A549 (cell line): ENCODE data around the gene SNX5. TPM values are rescaled to one million over a fixed set of nuclear protein-coding genes. Genes with fewer than 3 reads are reported as not detected.

ENCODE experiments used
- ATAC-seq, 2 experiments: fragments of 200-7000 bp in 1 of 2; fragments of >200 bp in 1 of 2; cut with Nextera tagmentation in 1 of 2; cut with Tn5 transposase in 1 of 2; 3 replicates each; pipeline versions ENCODE4 v1.8.0 to v1.9.1; 2018 to 2020; ENCODE audit warnings: mild to moderate bottlenecking in 1 of 2, moderate library complexity in 1 of 2
- CTCF ChIA-PET: fragments of 300-600 bp; sonication (Branson Sonifier 250); formaldehyde crosslinking; extraction: SDS; loops from one replicate; lab custom pipeline; 2021; ENCODE audit warnings: antibody characterized with exemption, inconsistent platforms; lab: Yijun Ruan, JAX
- POLR2A ChIA-PET: fragments of 350-600 bp; formaldehyde crosslinking; extraction: SDS; loops from one replicate; lab custom pipeline; 2021; ENCODE audit warnings: antibody characterized with exemption, inconsistent platforms; lab: Yijun Ruan, JAX
- DNase-seq, 2 experiments: peaks; one replicate each; pipeline versions ENCODE4 v3.0.0 to v3.0.0-alpha.2; 2011 to 2016; ENCODE audit warnings: low read depth in 1 of 2, low spot score in 1 of 2
- FAIRE-seq: peaks from 2 replicates; lab custom pipeline; 2011; peaks lifted over from hg19 to GRCh38; lab: Jason Lieb, UNC
- H3K27ac ChIP-seq, 2 experiments: fragments of >200 bp; sonication (Bioruptor Twin); formaldehyde crosslinking; 3 replicates each; pipeline ENCODE4 v1.5.1; 2016 to 2017
- H3K4me1 ChIP-seq: fragments of >200 bp; sonication (Bioruptor Twin); formaldehyde crosslinking; 3 replicates; pipeline ENCODE4 v1.6.1; 2016
- H3K4me2 ChIP-seq: fragments of >200 bp; sonication (Bioruptor Twin); formaldehyde crosslinking; 3 replicates; pipeline ENCODE4 v1.6.1; 2016
- H3K4me3 ChIP-seq: fragments of >200 bp; sonication (Bioruptor Twin); formaldehyde crosslinking; 3 replicates; pipeline ENCODE4 v1.5.1; 2016
- H3K9me3 ChIP-seq: fragments of >200 bp; sonication (Bioruptor Twin); formaldehyde crosslinking; 3 replicates; pipeline ENCODE4 v1.6.1; 2016
- CBX2 ChIP-seq: fragments of 200-600 bp; sonication (generic); IDR thresholded peaks from 2 replicates; pipeline ENCODE4 v1.6.1; 2016; ENCODE audit warnings: low read depth, mild to moderate bottlenecking, borderline replicate concordance
- CBX8 ChIP-seq: fragments of 200-600 bp; sonication (generic); IDR thresholded peaks from 2 replicates; pipeline ENCODE4 v1.6.1; 2016
- CEBPB ChIP-seq, 2 experiments: fragments of >200 bp in 1 of 2; sonication (Bioruptor Twin) in 1 of 2; formaldehyde crosslinking in 1 of 2; IDR thresholded peaks; 2 replicates each; pipeline ENCODE4 v1.6.1; 2012 to 2016
- CHD2 ChIP-seq: fragments of 150-350 bp; IDR thresholded peaks from 2 replicates; pipeline ENCODE4 v1.6.1; 2014; ENCODE audit warnings: low read length; ENCODE audit not compliant: partially characterized antibody
- CHD4 ChIP-seq: fragments of 200-600 bp; sonication (generic); IDR thresholded peaks from 2 replicates; pipeline ENCODE4 v1.6.1; 2016; ENCODE audit warnings: antibody characterized with exemption, mild to moderate bottlenecking, borderline replicate concordance
- EHF ChIP-seq: fragments of 250-450 bp; sonication (Bioruptor Pico); IDR thresholded peaks from 2 replicates; pipeline ENCODE4 v1.5.0; 2020; ENCODE audit warnings: mild to moderate bottlenecking
- EP300 ChIP-seq, 2 experiments: fragments of >200 bp; sonication (Bioruptor Twin); formaldehyde crosslinking; IDR thresholded peaks; 2 replicates in 1 of 2; 3 replicates in 1 of 2; pipeline ENCODE4 v1.6.1; 2016 to 2017
- ESRRA ChIP-seq: fragments of 150-350 bp; IDR thresholded peaks from 2 replicates; pipeline ENCODE4 v1.6.1; 2014; ENCODE audit warnings: mild to moderate bottlenecking, low read length, borderline replicate concordance
- FOSB ChIP-seq: fragments of 250-450 bp; sonication (Bioruptor Pico); IDR thresholded peaks from 2 replicates; pipeline ENCODE4 v1.5.0; 2020; ENCODE audit warnings: mild to moderate bottlenecking, moderate library complexity
- FOXS1 ChIP-seq: fragments of 250-450 bp; sonication (Bioruptor Pico); IDR thresholded peaks from 2 replicates; pipeline ENCODE4 v1.5.0; 2020; ENCODE audit warnings: mild to moderate bottlenecking, moderate library complexity
- GATA3 ChIP-seq: IDR thresholded peaks from 2 replicates; pipeline ENCODE4 v1.6.1; 2012; ENCODE audit warnings: borderline replicate concordance
- HOXA7 ChIP-seq: fragments of 250-450 bp; sonication (Bioruptor Pico); IDR thresholded peaks from 2 replicates; pipeline ENCODE4 v1.5.0; 2020; ENCODE audit warnings: mild to moderate bottlenecking, moderate library complexity
- JUN ChIP-seq, 2 experiments: fragments of >200 bp; sonication (Bioruptor Twin); formaldehyde crosslinking; IDR thresholded peaks; 2 replicates in 1 of 2; 3 replicates in 1 of 2; pipeline ENCODE4 v1.6.1; 2016 to 2017
- KDM5A ChIP-seq: fragments of 200-600 bp; sonication (generic); IDR thresholded peaks from 2 replicates; pipeline ENCODE4 v1.6.1; 2016; ENCODE audit warnings: antibody characterized with exemption, mild to moderate bottlenecking
- MAFK ChIP-seq: fragments of 450-650 bp; IDR thresholded peaks from 2 replicates; pipeline ENCODE4 v1.6.1; 2014; ENCODE audit not compliant: partially characterized antibody
- MYC ChIP-seq: IDR thresholded peaks from 2 replicates; pipeline ENCODE4 v1.6.1; 2012; ENCODE audit warnings: mild to moderate bottlenecking, inconsistent platforms, low read length, improper control_type of control experiment, borderline replicate concordance
- NFE2L2 ChIP-seq: fragments of 150-350 bp; conservative IDR thresholded peaks from 2 replicates; pipeline ENCODE4 v1.6.1; 2014; ENCODE audit warnings: low read length
- NPAS2 ChIP-seq: fragments of 250-450 bp; sonication (Bioruptor Pico); IDR thresholded peaks from 2 replicates; pipeline ENCODE4 v1.8.0; 2022; ENCODE audit warnings: mild to moderate bottlenecking, moderate library complexity, borderline replicate concordance
- NR3C1 ChIP-seq: fragments of >200 bp; sonication (Bioruptor Twin); formaldehyde crosslinking; IDR thresholded peaks from 3 replicates; pipeline ENCODE4 v1.6.1; 2017
- POLR2A ChIP-seq: IDR thresholded peaks from 2 replicates; pipeline ENCODE4 v1.6.1; 2012; ENCODE audit warnings: mild to moderate bottlenecking, low read length
- RARB ChIP-seq: fragments of 250-450 bp; sonication (Bioruptor Pico); IDR thresholded peaks from 2 replicates; pipeline ENCODE4 v1.8.0; 2021; ENCODE audit warnings: mild to moderate bottlenecking, moderate library complexity
- RNF2 ChIP-seq: fragments of 200-600 bp; sonication (generic); IDR thresholded peaks from 2 replicates; pipeline ENCODE4 v1.6.1; 2016; ENCODE audit warnings: low read depth, mild to moderate bottlenecking, antibody characterized with exemption, moderate library complexity, borderline replicate concordance
- ZC3H11A ChIP-seq: fragments of 450-650 bp; IDR thresholded peaks from 2 replicates; pipeline ENCODE4 v1.6.1; 2014; ENCODE audit warnings: antibody characterized with exemption, mild to moderate bottlenecking
- ZFP36 ChIP-seq: fragments of 450-650 bp; IDR thresholded peaks from 2 replicates; pipeline ENCODE4 v1.6.1; 2014; ENCODE audit warnings: borderline replicate concordance; ENCODE audit not compliant: partially characterized antibody
- WGBS: methylation state at CpG from one replicate; pipeline ENCODE4 v1.1.6; 2017; ENCODE audit errors: missing lambda C conversion rate; 5-methylcytosine and 5-hydroxymethylcytosine counted together
- polyA plus RNA-seq, 4 experiments: library from polyadenylated mRNA; depleted of rRNA in 3 of 4; stranded (reverse); fragments of >200 nt; fragmentation: RNase III in 1 of 4; extraction: RNeasy Plus Mini Kit Qiagen cat#74134 plus additional on column Dnase treatment in 1 of 4; gene quantifications; 2 replicates in 3 of 4; 3 replicates in 1 of 4; pipeline ENCODE4 v1.2.3, GENCODE V29; 2011 to 2017
- TF ChIP-seq, protein P1 (sequence below): fragments of 450-650 bp; IDR thresholded peaks from 2 replicates; pipeline ENCODE4 v1.6.1; 2014; ENCODE audit warnings: antibody characterized with exemption
- TF ChIP-seq, protein P2 (sequence below): IDR thresholded peaks from 2 replicates; pipeline ENCODE4 v1.6.1; 2012; ENCODE audit warnings: low read depth, borderline replicate concordance
- TF ChIP-seq, protein P3 (sequence below): fragments of >200 bp; sonication (Bioruptor Twin); formaldehyde crosslinking; IDR thresholded peaks from 2 replicates; pipeline ENCODE4 v1.6.1; 2016
- TF ChIP-seq, protein P4 (sequence below): fragments of >200 bp; sonication (Bioruptor Twin); formaldehyde crosslinking; IDR thresholded peaks from 3 replicates; pipeline ENCODE4 v1.6.1; 2016
- TF ChIP-seq, protein P5 (sequence below): fragments of 250-450 bp; sonication (Bioruptor Pico); IDR thresholded peaks from 2 replicates; pipeline ENCODE4 v1.5.0; 2021; ENCODE audit warnings: mild to moderate bottlenecking, moderate library complexity, borderline replicate concordance

The SNX5 gene
- polyA plus RNA-seq, 2 of the 4 experiments (the other 2 are of a cell fraction), result 225 to 342 TPM

DNA sequence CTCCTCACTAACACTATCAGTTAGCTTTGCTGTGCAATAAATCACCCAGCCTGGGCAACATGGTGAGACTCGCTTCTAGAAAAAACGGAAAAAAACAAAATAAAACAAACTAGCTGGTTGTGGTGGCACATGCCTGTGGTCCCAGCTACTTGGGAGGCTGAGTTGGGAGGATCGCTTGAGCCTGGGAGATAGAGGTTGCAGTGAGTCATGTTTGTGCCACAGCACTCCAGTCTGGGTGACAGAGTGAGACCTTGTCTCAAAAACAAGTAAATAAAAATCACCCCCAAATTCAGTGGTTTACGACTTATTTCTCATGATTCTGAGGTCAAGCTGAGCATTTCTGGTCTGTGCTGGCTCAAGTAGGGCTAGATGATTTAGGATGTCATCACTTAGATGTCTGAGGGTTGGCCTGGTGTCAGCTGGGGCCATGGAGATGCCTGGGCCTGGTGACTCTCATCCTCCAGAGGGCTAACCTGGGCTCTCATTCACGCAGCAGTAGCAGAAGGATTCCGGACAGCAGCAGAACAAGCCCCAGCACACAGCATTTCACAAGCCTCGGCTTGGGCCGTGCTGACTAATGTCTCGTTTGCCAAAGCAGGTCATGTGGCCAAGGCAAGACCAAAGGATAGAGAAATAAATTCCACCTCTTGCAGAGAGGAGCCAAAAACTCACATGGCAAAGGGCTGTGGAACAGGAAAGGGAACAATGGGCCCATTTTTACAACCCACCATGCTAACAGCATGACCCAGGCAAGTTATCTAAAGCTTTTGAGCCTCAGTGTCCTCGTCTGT is 32.7 kb upstream of the SNX5 start:
- DNase-seq (peak in 1 of 2 experiments; percentile 54), ATAC-seq (peak; percentile 76 to 82), FAIRE-seq (no peak)
- CTCF ChIA-PET, result interaction anchor here (1.0 to 1.6 kb wide), 3 partner anchors 12 to 496 kb away, joined by 3 read pairs; no protein-coding TSS in a partner anchor
- Histone ChIP-seq H3K9me3 (no peaks in the 10 kb centered on the region), H3K4me1 (peaks cover 9% of the 10 kb centered on the region; the same call in 1 of the 3 replicates), H3K27ac (peak overlapping the region; percentile 2 to 13; a peak in 4 of 6 replicates), H3K4me2 (peak overlapping the region; percentile 22; the same call in 1 of the 3 replicates), H3K4me3 (no peak overlapping the region)
- POLR2A ChIA-PET, result interaction anchor here (0.6 kb wide), 2 partner anchors 140 to 350 kb away, joined by 3 to 5 read pairs; no protein-coding TSS in a partner anchor
- WGBS, result 65% methylated on average over 10 of the region's 10 CpGs
- TF ChIP-seq, protein P1, sequence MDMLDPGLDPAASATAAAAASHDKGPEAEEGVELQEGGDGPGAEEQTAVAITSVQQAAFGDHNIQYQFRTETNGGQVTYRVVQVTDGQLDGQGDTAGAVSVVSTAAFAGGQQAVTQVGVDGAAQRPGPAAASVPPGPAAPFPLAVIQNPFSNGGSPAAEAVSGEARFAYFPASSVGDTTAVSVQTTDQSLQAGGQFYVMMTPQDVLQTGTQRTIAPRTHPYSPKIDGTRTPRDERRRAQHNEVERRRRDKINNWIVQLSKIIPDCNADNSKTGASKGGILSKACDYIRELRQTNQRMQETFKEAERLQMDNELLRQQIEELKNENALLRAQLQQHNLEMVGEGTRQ, result 0 out of 2 replicates have a peak, but pooled peaks have one; percentile 31
- no peak for TF ChIP-seq CEBPB (IDR thresholded peaks at IDR 0.05)

DNA sequence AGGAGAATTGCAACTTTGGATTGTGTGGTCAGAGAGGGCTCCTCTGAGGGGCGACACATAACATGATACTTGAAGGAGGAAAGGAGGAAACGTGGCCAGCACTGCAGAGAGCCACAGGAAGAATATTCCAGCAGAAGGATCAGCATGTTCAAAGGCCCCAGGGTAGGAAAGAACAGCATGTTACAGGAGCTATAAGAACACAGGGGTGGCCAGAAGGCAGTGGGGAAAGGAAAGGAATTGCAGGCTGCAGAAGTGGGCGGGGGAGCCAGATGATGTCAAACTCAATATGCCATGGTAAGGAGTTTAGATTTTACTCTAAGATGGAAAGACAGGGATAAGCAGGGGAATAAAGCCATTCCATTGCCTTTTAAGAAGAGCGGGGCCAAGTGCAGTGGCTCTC is 31.0 kb upstream of the SNX5 start:
- DNase-seq, result no peak
- ChIA-PET CTCF (interaction anchor here (0.6 to 1.4 kb wide), 4 partner anchors 14 to 318 kb away, joined by 3 to 5 read pairs (median 3); no protein-coding TSS in a partner anchor), POLR2A (no interaction called here)
- no peak overlapping the region; a peak in 1 of 6 replicates for H3K27ac ChIP-seq
- H3K4me1 ChIP-seq, result peaks cover 9% of the 10 kb centered on the region; the same call in 1 of the 3 replicates
- H3K4me3 ChIP-seq, result no peak overlapping the region
- ATAC-seq, result no peak
- H3K4me2 ChIP-seq, result no peak overlapping the region
- no peaks in the 10 kb centered on the region for H3K9me3 ChIP-seq
- no peak for FAIRE-seq
- no peak for TF ChIP-seq FOXS1 (CRISPR knock-in tag)
- TF ChIP-seq RNF2, result no peak
- TF ChIP-seq ESRRA, result no peak
- TF ChIP-seq NFE2L2, result no peak
- TF ChIP-seq HOXA7, result no peak
- no peak for TF ChIP-seq NPAS2 (CRISPR knock-in tag)
- no peak for TF ChIP-seq GATA3
- TF ChIP-seq, protein P2, sequence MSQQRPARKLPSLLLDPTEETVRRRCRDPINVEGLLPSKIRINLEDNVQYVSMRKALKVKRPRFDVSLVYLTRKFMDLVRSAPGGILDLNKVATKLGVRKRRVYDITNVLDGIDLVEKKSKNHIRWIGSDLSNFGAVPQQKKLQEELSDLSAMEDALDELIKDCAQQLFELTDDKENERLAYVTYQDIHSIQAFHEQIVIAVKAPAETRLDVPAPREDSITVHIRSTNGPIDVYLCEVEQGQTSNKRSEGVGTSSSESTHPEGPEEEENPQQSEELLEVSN, result no peak
- no peak for TF ChIP-seq JUN (IDR thresholded peaks at IDR 0.05)
- no peak for TF ChIP-seq MYC
- TF ChIP-seq NR3C1, result no peak
- TF ChIP-seq MAFK, result no peak
- no peak for TF ChIP-seq CHD4
- TF ChIP-seq, protein P3, sequence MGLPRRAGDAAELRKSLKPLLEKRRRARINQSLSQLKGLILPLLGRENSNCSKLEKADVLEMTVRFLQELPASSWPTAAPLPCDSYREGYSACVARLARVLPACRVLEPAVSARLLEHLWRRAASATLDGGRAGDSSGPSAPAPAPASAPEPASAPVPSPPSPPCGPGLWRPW, result no peak
- TF ChIP-seq RARB (CRISPR knock-in tag), result no peak
- 64% methylated on average over 4 of the region's 4 CpGs for WGBS

DNA sequence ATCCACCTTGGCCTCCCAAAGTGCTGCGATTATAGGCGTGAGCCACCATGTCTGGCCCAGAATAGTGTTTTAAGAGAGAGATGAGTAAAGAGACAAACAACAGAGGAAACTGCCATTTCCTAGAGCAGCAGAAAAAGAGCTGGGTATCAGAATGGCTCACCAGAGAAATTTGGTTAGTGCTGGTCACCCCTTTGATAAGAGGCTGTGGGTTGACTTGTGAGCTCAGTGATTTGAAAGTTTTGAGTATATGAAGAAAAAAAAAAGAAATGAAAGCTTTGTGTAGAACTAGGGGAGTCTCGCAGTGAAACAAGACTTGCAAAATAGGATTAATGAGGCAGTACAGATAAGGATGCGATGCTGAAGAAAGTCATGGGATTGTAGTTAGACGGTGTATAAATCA is 29.9 kb upstream of the SNX5 start:
- Histone ChIP-seq H3K9me3 (no peaks in the 10 kb centered on the region), H3K27ac (no peak overlapping the region), H3K4me1 (peaks cover 9% of the 10 kb centered on the region; the same call in 1 of the 3 replicates), H3K4me3 (no peak overlapping the region), H3K4me2 (no peak overlapping the region)
- 85% methylated on average over 5 of the region's 5 CpGs for WGBS
- CTCF ChIA-PET, result interaction anchor here (0.7 to 3.3 kb wide), 8 partner anchors 10 to 1196 kb away, joined by 3 to 14 read pairs (median 4); no protein-coding TSS in a partner anchor
- DNase-seq, result no peak
- POLR2A ChIA-PET, result no interaction called here
- no peak for FAIRE-seq
- no peak for ATAC-seq
- TF ChIP-seq FOSB (CRISPR knock-in tag), result no peak
- no peak for TF ChIP-seq KDM5A
- TF ChIP-seq EHF (CRISPR knock-in tag), result no peak
- TF ChIP-seq, protein P4, sequence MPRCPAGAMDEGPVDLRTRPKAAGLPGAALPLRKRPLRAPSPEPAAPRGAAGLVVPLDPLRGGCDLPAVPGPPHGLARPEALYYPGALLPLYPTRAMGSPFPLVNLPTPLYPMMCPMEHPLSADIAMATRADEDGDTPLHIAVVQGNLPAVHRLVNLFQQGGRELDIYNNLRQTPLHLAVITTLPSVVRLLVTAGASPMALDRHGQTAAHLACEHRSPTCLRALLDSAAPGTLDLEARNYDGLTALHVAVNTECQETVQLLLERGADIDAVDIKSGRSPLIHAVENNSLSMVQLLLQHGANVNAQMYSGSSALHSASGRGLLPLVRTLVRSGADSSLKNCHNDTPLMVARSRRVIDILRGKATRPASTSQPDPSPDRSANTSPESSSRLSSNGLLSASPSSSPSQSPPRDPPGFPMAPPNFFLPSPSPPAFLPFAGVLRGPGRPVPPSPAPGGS, result no peak
- no peak for TF ChIP-seq ZC3H11A
- no peak for TF ChIP-seq EP300 (IDR thresholded peaks at IDR 0.05)
- no peak for TF ChIP-seq RARB (CRISPR knock-in tag)
- TF ChIP-seq, protein P5, sequence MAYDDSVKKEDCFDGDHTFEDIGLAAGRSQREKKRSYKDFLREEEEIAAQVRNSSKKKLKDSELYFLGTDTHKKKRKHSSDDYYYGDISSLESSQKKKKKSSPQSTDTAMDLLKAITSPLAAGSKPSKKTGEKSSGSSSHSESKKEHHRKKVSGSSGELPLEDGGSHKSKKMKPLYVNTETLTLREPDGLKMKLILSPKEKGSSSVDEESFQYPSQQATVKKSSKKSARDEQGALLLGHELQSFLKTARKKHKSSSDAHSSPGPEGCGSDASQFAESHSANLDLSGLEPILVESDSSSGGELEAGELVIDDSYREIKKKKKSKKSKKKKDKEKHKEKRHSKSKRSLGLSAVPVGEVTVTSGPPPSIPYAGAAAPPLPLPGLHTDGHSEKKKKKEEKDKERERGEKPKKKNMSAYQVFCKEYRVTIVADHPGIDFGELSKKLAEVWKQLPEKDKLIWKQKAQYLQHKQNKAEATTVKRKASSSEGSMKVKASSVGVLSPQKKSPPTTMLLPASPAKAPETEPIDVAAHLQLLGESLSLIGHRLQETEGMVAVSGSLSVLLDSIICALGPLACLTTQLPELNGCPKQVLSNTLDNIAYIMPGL (CRISPR knock-in tag), result no peak
- no peak for TF ChIP-seq CBX2
- no peak for TF ChIP-seq POLR2A
- TF ChIP-seq ZFP36, result no peak
- TF ChIP-seq CHD2, result no peak
- TF ChIP-seq CBX8, result no peak
